PC-3 (cell line): ENCODE data around the gene IP6K3. TPM values are rescaled to one million over a fixed set of nuclear protein-coding genes. Genes with fewer than 3 reads are reported as not detected.

Experiments used
- ATAC-seq: fragments of 200-7000 bp; cut with Tn5 transposase; 2 replicates; pipeline ENCODE4 v1.9.1; 2020; ENCODE audit warnings: mild to moderate bottlenecking, moderate library complexity
- BruUV-seq: library from RNA; stranded (reverse); fragments of 400-500 nt; replicated peaks from 2 replicates; lab custom pipeline; 2021; lab: Mats Ljungman, UMichigan
- CTCF ChIA-PET: fragments of 300-600 bp; sonication (Branson Sonifier 250); formaldehyde crosslinking; loops from one replicate; lab custom pipeline; 2022; ENCODE audit warnings: antibody characterized with exemption; lab: Charles Lee
- POLR2A ChIA-PET: fragments of 300-600 bp; sonication (Branson Sonifier 250); formaldehyde crosslinking; loops from one replicate; lab custom pipeline; 2022; ENCODE audit warnings: antibody characterized with exemption; ENCODE audit not compliant: unreplicated experiment; lab: Charles Lee
- DNase-seq: peaks from one replicate; pipeline ENCODE4 v3.0.0-alpha.2; 2015
- H2AFZ ChIP-seq: fragments of 300-600 bp; sonication (generic); 2 replicates; pipeline ENCODE4 v1.6.0; 2016; ENCODE audit warnings: antibody characterized with exemption, low read length
- H3F3A ChIP-seq: fragments of 300-600 bp; sonication (generic); one replicate; pipeline ENCODE4 v1.6.0; 2017; ENCODE audit warnings: antibody characterized with exemption, low read length, control low read depth, mild to moderate bottlenecking; ENCODE audit not compliant: unreplicated experiment
- H3K27ac ChIP-seq: fragments of 300-600 bp; sonication (generic); 2 replicates; pipeline ENCODE4 v1.5.1; 2016; ENCODE audit warnings: mild to moderate bottlenecking, low read length
- H3K27me3 ChIP-seq: fragments of 300-600 bp; sonication (generic); 2 replicates; pipeline ENCODE4 v1.6.1; 2016; ENCODE audit warnings: low read length, mixed read lengths
- H3K36me3 ChIP-seq: fragments of 300-600 bp; sonication (generic); 2 replicates; pipeline ENCODE4 v1.6.1; 2016; ENCODE audit warnings: low read depth, mixed run types, low read length, mixed read lengths
- H3K4me1 ChIP-seq: fragments of 300-600 bp; sonication (generic); 2 replicates; pipeline ENCODE4 v1.5.1; 2016; ENCODE audit warnings: low read length; ENCODE audit not compliant: insufficient read depth
- H3K4me2 ChIP-seq: fragments of 300-600 bp; sonication (generic); 2 replicates; pipeline ENCODE4 v1.6.0; 2016; ENCODE audit warnings: low read length
- H3K4me3 ChIP-seq: fragments of 300-600 bp; sonication (generic); 2 replicates; pipeline ENCODE4 v1.5.1; 2016; ENCODE audit warnings: mild to moderate bottlenecking, low read length, mixed read lengths
- H3K79me2 ChIP-seq: fragments of 300-600 bp; sonication (generic); 2 replicates; pipeline ENCODE4 v1.6.1; 2017; ENCODE audit warnings: low read length, mixed read lengths
- H3K9ac ChIP-seq: fragments of 300-600 bp; sonication (generic); 2 replicates; pipeline ENCODE4 v1.6.0; 2016; ENCODE audit warnings: mild to moderate bottlenecking, low read length
- H3K9me2 ChIP-seq: fragments of 300-600 bp; sonication (generic); replicated peaks from 2 replicates; pipeline ENCODE4 v1.6.1; 2016; ENCODE audit warnings: mixed run types, low read length, mixed read lengths
- H3K9me3 ChIP-seq: fragments of 300-600 bp; sonication (generic); 2 replicates; pipeline ENCODE4 v1.6.1; 2016; ENCODE audit warnings: low read length, mixed read lengths
- H4K20me1 ChIP-seq: fragments of 300-600 bp; sonication (generic); 2 replicates; pipeline ENCODE4 v1.6.1; 2016; ENCODE audit warnings: low read length, mixed read lengths
- EZH2 ChIP-seq: fragments of 300-600 bp; sonication (generic); IDR thresholded peaks from one replicate; pipeline ENCODE4 v1.6.1; 2017; ENCODE audit warnings: antibody characterized with exemption, mild to moderate bottlenecking, low read length; ENCODE audit not compliant: unreplicated experiment
- EZH2phosphoT487 ChIP-seq: fragments of 300-600 bp; sonication (generic); IDR thresholded peaks from 2 replicates; pipeline ENCODE4 v1.6.1; 2018; ENCODE audit warnings: mild to moderate bottlenecking, antibody characterized with exemption, low read length, borderline replicate concordance
- intact Hi-C: fragments of 100-400 bp; cut with micrococcal nuclease; formaldehyde crosslinking; loops from 2 replicates; pipeline ENCODE4 v1.9.0; 2023
- total RNA-seq: library from RNA; depleted of rRNA; stranded (reverse); fragments of >200 nt; gene quantifications from 2 replicates; pipeline ENCODE4 v1.2.3, GENCODE V29; 2014
- TF ChIP-seq, protein P1 (sequence below): fragments of 300-600 bp; sonication (generic); conservative IDR thresholded peaks from 2 replicates; pipeline ENCODE4 v1.5.1; 2017; ENCODE audit warnings: antibody characterized with exemption, low read depth, mild to moderate bottlenecking, low read length

The IP6K3 gene
- total RNA-seq, 1 experiment from 2014 or later, result not detected

DNA sequence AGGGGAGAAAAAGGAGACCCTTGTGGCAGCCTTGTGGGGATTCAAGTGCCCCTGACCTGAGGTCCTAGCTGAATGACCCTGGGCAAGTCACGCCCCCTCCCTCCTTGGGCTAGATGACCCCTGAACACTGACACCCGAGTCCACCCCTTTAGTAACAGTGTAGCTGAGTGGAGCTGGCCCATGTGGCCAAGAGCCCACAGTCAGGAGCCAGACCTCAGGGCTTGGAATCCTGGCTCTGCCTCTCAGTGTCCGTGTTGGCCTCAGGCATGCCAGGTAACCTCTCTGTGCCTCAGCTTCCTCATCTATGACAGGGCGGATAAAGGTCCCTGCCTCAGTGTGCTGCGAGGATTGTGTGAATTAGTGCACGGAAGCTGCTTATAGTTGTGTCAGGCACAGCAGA lies 14.3 kb downstream of the IP6K3 start:
- no peak for TF ChIP-seq EZH2
- TF ChIP-seq, protein P1, sequence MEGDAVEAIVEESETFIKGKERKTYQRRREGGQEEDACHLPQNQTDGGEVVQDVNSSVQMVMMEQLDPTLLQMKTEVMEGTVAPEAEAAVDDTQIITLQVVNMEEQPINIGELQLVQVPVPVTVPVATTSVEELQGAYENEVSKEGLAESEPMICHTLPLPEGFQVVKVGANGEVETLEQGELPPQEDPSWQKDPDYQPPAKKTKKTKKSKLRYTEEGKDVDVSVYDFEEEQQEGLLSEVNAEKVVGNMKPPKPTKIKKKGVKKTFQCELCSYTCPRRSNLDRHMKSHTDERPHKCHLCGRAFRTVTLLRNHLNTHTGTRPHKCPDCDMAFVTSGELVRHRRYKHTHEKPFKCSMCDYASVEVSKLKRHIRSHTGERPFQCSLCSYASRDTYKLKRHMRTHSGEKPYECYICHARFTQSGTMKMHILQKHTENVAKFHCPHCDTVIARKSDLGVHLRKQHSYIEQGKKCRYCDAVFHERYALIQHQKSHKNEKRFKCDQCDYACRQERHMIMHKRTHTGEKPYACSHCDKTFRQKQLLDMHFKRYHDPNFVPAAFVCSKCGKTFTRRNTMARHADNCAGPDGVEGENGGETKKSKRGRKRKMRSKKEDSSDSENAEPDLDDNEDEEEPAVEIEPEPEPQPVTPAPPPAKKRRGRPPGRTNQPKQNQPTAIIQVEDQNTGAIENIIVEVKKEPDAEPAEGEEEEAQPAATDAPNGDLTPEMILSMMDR, result no peak
- no peak for TF ChIP-seq EZH2phosphoT487
- BruUV-seq, result no TSS peak
- DNase-seq (no peak), ATAC-seq (no peak)
- H3K27me3 ChIP-seq, result no peaks in the 10 kb centered on the region
- no peak overlapping the region for H3K9ac ChIP-seq
- CTCF ChIA-PET, result interaction anchor here (0.9 kb wide), 1 partner anchor 21 kb away, joined by 10 read pairs; the partner anchor contains the start of gene UQCC2
- H3K36me3 ChIP-seq, result no peaks in the 10 kb centered on the region
- no peaks in the 10 kb centered on the region for H3K9me3 ChIP-seq
- H3K27ac ChIP-seq, result no peak overlapping the region
- H3K9me2 ChIP-seq, result no peaks in the 10 kb centered on the region
- POLR2A ChIA-PET, result no interaction called here
- H4K20me1 ChIP-seq, result no peaks in the 10 kb centered on the region
- H2AFZ ChIP-seq, result no peak overlapping the region
- no peaks in the 10 kb centered on the region for H3F3A ChIP-seq
- H3K4me3 ChIP-seq, result no peak overlapping the region
- no peak overlapping the region for H3K4me2 ChIP-seq
- peaks cover 17% of the 10 kb centered on the region for H3K4me1 ChIP-seq
- no peaks in the 10 kb centered on the region for H3K79me2 ChIP-seq
- intact Hi-C loops, result no loop called here

DNA sequence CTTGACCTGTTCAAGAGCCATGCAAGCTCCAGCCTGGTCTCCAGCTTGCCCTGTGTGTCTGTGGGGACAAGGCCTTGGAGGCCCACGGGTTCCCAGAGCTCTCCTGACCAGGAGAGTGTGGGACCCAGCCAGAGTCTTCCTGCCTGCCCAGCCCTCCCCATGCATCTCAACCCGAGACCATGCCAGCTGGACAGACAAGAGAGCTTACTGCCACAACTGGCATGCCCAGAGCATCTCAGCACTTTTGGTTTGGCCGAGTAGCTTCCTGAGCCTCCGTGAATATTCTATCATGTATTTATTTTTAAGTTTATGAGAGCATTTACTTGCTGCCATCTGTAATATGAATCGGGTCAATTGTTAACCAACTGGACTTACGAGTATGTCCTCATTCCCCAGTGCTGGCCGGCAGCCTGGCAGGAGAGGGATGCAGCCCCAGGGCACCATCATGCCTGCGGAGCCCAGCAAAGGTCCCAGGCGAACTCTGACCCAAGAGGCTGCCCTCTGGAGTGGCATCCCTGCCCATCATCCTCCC lies 14.9 kb downstream of the IP6K3 start:
- Histone ChIP-seq H3K27me3 (no peaks in the 10 kb centered on the region), H3K4me3 (no peak overlapping the region), H3K9ac (no peak overlapping the region), H3K9me3 (no peaks in the 10 kb centered on the region), H3K4me1 (peaks cover 17% of the 10 kb centered on the region), H3K27ac (peak overlapping the region; percentile 31), H2AFZ (no peak overlapping the region), H3K9me2 (no peaks in the 10 kb centered on the region), H3F3A (no peaks in the 10 kb centered on the region), H4K20me1 (no peaks in the 10 kb centered on the region), H3K4me2 (peak overlapping the region; percentile 26), H3K36me3 (no peaks in the 10 kb centered on the region), H3K79me2 (no peaks in the 10 kb centered on the region)
- no TSS peak for BruUV-seq
- no peak for TF ChIP-seq EZH2phosphoT487
- TF ChIP-seq, protein P1, result no peak
- TF ChIP-seq EZH2, result no peak
- intact Hi-C loops, result no loop called here
- ATAC-seq (peak; percentile 57), DNase-seq (peak; percentile 42)
- ChIA-PET CTCF (interaction anchor here (0.9 kb wide), 1 partner anchor 21 kb away, joined by 10 read pairs; the partner anchor contains the start of gene UQCC2), POLR2A (no interaction called here)

DNA sequence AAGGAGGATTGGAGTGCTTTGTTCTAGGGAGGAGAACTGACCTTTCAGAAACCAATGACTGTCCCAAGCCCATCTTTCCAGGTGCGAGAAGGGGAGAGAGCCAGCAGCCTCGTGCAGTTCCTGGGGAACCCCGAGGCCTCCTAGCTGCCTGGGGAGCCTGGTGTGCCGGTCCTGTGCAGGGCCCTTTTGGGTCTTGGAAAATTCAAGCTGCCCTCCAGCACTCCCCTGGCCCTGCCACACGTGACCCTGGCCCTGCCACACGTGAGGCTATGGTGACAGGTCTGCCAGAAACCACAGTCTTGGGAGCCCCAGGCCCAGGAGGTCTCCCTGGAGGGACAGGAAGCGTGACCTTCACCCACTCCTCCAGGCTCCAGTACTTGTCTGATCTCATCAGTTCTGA lies 15.7 kb downstream of the IP6K3 start:
- Histone ChIP-seq H3K9me2 (no peaks in the 10 kb centered on the region), H3K4me1 (peaks cover 17% of the 10 kb centered on the region), H3K27me3 (no peaks in the 10 kb centered on the region), H3K27ac (no peak overlapping the region), H3K9me3 (no peaks in the 10 kb centered on the region), H3K9ac (no peak overlapping the region), H3K79me2 (no peaks in the 10 kb centered on the region), H2AFZ (no peak overlapping the region), H3F3A (no peaks in the 10 kb centered on the region), H3K4me3 (no peak overlapping the region), H3K36me3 (no peaks in the 10 kb centered on the region), H4K20me1 (no peaks in the 10 kb centered on the region), H3K4me2 (no peak overlapping the region)
- BruUV-seq, result no TSS peak
- DNase-seq, result no peak
- ChIA-PET POLR2A (no interaction called here), CTCF (no interaction called here)
- ATAC-seq, result no peak
- TF ChIP-seq EZH2phosphoT487, result no peak
- TF ChIP-seq, protein P1, result no peak
- no peak for TF ChIP-seq EZH2
- intact Hi-C loops, result no loop called here
